Panc1 (cell line): ENCODE data around the gene FAM13A. TPM values are rescaled to one million over a fixed set of nuclear protein-coding genes. Genes with fewer than 3 reads are reported as not detected.
"Not testable (repeated sequence)": the region's sequence is repeated elsewhere in the genome, so short reads cannot be mapped to it uniquely, and the experiment has no call there.

Experiments
- ATAC-seq: fragments of 200-7000 bp; cut with Tn5 transposase; 2 replicates; pipeline ENCODE4 v1.9.1; 2020; ENCODE audit warnings: mild to moderate bottlenecking, moderate library complexity
- BruUV-seq: library from RNA; stranded (reverse); fragments of 400-500 nt; replicated peaks from 2 replicates; lab custom pipeline; 2021; lab: Mats Ljungman, UMichigan
- CTCF ChIA-PET: fragments of 300-600 bp; sonication (Branson Sonifier 250); formaldehyde crosslinking; loops from one replicate; lab custom pipeline; 2022; ENCODE audit warnings: antibody characterized with exemption; lab: Charles Lee
- POLR2A ChIA-PET: fragments of 300-600 bp; sonication (Branson Sonifier 250); formaldehyde crosslinking; loops from one replicate; lab custom pipeline; 2022; ENCODE audit warnings: antibody characterized with exemption; lab: Charles Lee
- DNase-seq: peaks from one replicate; pipeline ENCODE4 v3.0.0-alpha.2; 2010; ENCODE audit warnings: low read depth, low spot score
- H3K27ac ChIP-seq: 2 replicates; pipeline ENCODE4 v1.5.1; 2011; ENCODE audit warnings: mild to moderate bottlenecking, low read length, inconsistent platforms
- H3K27me3 ChIP-seq: fragments of 200-500 bp; sonication (Bioruptor generic); 2 replicates; pipeline ENCODE4 v1.6.0; 2014; ENCODE audit warnings: low read length, inconsistent platforms; ENCODE audit not compliant: control insufficient read depth, insufficient read depth
- H3K36me3 ChIP-seq: fragments of 200-500 bp; sonication (Bioruptor generic); 2 replicates; pipeline ENCODE4 v1.5.1; 2014; ENCODE audit warnings: inconsistent platforms, mild to moderate bottlenecking, low read length, moderate library complexity; ENCODE audit not compliant: control insufficient read depth, insufficient read depth
- H3K4me1 ChIP-seq: 2 replicates; pipeline ENCODE4 v1.5.1; 2011; ENCODE audit warnings: inconsistent platforms, mild to moderate bottlenecking, low read length, moderate library complexity; ENCODE audit not compliant: control insufficient read depth, insufficient read depth
- H3K4me3 ChIP-seq, 2 experiments: 2 replicates each; pipeline ENCODE4 v1.5.1; 2011 to 2012; ENCODE audit warnings: low read depth in 2 of 2, low read length in 2 of 2, mild to moderate bottlenecking in 2 of 2, inconsistent platforms in 1 of 2, moderate library complexity in 1 of 2
- H3K9me3 ChIP-seq: fragments of 200-500 bp; sonication (Bioruptor generic); 2 replicates; pipeline ENCODE4 v1.5.1; 2014; ENCODE audit warnings: low read depth, mild to moderate bottlenecking, inconsistent platforms, low read length, moderate library complexity; ENCODE audit not compliant: control insufficient read depth, insufficient read depth
- POLR2AphosphoS5 ChIP-seq: IDR thresholded peaks from 2 replicates; pipeline ENCODE4 v1.6.1; 2012; ENCODE audit warnings: mild to moderate bottlenecking, low read depth, low read length, moderate library complexity
- SIN3A ChIP-seq: IDR thresholded peaks from 2 replicates; pipeline ENCODE4 v1.6.1; 2012; ENCODE audit warnings: low read depth, mild to moderate bottlenecking, low read length, moderate library complexity, borderline replicate concordance; ENCODE audit not compliant: insufficient read depth
- TCF7L2 ChIP-seq: IDR thresholded peaks from 2 replicates; pipeline ENCODE4 v1.6.1; 2011; ENCODE audit warnings: mild to moderate bottlenecking, low read depth, low read length, inconsistent platforms
- in situ Hi-C: cut with HindIII; loops from 2 replicates; pipeline ENCODE4 v1.10.0; 2016; ENCODE audit warnings: low sequenced_read_pairs, low pct_unique_long_range_greater_than_20kb
- intact Hi-C: fragments of 100-400 bp; cut with micrococcal nuclease; formaldehyde crosslinking; loops from one replicate; pipeline ENCODE4 v1.10.0; 2022; ENCODE audit not compliant: unreplicated experiment
- total RNA-seq: library from RNA; stranded (reverse); gene quantifications from one replicate; pipeline ENCODE4 v1.2.1, GENCODE V29; 2021; ENCODE audit not compliant: unreplicated experiment
- TF ChIP-seq, protein P1 (sequence below), 2 experiments: IDR thresholded peaks; 2 replicates each; pipeline ENCODE4 v1.6.1; 2011 to 2012; ENCODE audit warnings: low read depth in 2 of 2, control low read depth in 1 of 2, low read length in 1 of 2, mild to moderate bottlenecking in 1 of 2, moderate library complexity in 1 of 2; ENCODE audit not compliant: insufficient read depth in 1 of 2
- TF ChIP-seq, protein P2 (sequence below): fragments of 450-650 bp; IDR thresholded peaks from 2 replicates; pipeline ENCODE4 v1.5.1; 2017; ENCODE audit warnings: mild to moderate bottlenecking

Gene FAM13A
- total RNA-seq, 1 experiment from 2014 or later, result 5.8 TPM

DNA sequence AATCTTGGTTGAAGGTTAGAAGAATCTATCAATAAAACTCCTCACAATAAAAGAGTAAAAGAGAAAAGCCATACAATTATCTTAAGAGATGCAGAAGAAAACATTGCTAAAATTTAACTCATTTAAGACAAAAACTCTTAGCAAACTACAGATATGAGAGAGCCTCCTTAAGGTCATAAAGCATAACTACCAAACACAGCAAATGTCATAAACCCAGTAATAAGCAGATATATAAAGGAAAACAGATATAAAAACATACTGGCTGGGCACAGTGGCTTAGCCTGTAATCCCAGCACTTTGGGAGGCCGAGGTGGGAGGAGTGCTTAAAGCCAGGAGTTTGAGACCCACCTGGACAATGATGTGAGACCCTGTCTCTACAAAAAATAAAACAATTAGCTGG, 165.3 kb downstream of the FAM13A start:
- Histone ChIP-seq H3K9me3 (no peaks in the 10 kb centered on the region), H3K4me3 (no peak overlapping the region), H3K36me3 (no peaks in the 10 kb centered on the region), H3K27me3 (no peaks in the 10 kb centered on the region), H3K4me1 (no peaks in the 10 kb centered on the region), H3K27ac (no peak overlapping the region)
- TF ChIP-seq POLR2AphosphoS5 (no peak), SIN3A (no peak), TCF7L2 (no peak)
- TF ChIP-seq, protein P1, sequence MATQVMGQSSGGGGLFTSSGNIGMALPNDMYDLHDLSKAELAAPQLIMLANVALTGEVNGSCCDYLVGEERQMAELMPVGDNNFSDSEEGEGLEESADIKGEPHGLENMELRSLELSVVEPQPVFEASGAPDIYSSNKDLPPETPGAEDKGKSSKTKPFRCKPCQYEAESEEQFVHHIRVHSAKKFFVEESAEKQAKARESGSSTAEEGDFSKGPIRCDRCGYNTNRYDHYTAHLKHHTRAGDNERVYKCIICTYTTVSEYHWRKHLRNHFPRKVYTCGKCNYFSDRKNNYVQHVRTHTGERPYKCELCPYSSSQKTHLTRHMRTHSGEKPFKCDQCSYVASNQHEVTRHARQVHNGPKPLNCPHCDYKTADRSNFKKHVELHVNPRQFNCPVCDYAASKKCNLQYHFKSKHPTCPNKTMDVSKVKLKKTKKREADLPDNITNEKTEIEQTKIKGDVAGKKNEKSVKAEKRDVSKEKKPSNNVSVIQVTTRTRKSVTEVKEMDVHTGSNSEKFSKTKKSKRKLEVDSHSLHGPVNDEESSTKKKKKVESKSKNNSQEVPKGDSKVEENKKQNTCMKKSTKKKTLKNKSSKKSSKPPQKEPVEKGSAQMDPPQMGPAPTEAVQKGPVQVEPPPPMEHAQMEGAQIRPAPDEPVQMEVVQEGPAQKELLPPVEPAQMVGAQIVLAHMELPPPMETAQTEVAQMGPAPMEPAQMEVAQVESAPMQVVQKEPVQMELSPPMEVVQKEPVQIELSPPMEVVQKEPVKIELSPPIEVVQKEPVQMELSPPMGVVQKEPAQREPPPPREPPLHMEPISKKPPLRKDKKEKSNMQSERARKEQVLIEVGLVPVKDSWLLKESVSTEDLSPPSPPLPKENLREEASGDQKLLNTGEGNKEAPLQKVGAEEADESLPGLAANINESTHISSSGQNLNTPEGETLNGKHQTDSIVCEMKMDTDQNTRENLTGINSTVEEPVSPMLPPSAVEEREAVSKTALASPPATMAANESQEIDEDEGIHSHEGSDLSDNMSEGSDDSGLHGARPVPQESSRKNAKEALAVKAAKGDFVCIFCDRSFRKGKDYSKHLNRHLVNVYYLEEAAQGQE (IDR thresholded peaks at IDR 0.05; ENCODE audit: insufficient read depth in 1 of 2, low read depth in 2 of 2, low read length in 1 of 2), result no peak
- TF ChIP-seq, protein P2, sequence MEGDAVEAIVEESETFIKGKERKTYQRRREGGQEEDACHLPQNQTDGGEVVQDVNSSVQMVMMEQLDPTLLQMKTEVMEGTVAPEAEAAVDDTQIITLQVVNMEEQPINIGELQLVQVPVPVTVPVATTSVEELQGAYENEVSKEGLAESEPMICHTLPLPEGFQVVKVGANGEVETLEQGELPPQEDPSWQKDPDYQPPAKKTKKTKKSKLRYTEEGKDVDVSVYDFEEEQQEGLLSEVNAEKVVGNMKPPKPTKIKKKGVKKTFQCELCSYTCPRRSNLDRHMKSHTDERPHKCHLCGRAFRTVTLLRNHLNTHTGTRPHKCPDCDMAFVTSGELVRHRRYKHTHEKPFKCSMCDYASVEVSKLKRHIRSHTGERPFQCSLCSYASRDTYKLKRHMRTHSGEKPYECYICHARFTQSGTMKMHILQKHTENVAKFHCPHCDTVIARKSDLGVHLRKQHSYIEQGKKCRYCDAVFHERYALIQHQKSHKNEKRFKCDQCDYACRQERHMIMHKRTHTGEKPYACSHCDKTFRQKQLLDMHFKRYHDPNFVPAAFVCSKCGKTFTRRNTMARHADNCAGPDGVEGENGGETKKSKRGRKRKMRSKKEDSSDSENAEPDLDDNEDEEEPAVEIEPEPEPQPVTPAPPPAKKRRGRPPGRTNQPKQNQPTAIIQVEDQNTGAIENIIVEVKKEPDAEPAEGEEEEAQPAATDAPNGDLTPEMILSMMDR, result no peak
- in situ Hi-C loops (no loop called here), intact Hi-C loops (no loop called here)
- BruUV-seq, result no TSS peak
- POLR2A ChIA-PET, result no interaction called here
- DNase-seq (no peak), ATAC-seq (no peak)
- CTCF ChIA-PET, result no interaction called here

DNA sequence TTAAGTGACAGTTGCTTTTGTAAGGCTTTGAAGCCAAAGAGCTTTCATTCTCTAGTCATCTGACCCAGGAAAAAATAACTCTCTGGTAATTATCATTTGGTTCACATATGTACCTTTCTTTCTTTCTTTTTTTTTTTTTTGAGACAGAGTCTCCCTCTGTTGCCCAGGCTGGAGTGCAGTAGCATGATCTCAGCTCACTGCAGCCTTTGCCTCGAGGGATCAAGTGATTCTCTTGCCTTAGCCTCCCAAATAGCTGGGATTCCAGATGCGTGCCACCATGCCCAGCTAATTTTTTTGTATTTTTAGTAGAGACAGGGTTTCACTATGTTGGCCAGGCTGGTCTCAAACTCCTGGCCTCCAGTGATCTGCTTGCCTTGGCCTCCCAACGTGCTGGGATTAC, 169.6 kb downstream of the FAM13A start:
- ATAC-seq, H3K27me3 ChIP-seq: not testable (repeated sequence)

DNA sequence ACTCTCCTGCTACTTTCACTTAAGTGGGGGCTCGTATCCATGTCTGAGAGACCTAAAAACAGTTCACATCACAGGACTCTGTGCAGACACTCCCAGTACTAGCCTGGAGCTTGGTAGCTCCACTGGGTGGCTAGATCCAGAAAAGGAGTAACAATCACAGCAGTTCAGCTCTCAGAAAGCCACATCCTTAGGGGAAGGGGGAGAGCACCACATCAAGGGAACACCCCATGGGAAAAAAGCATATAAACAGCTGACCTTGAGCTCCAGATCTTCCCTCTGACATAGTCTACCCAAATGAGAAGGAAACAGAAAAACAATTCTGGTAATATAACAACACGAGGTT, 175.8 kb downstream of the FAM13A start:
- CTCF ChIA-PET, result no interaction called here
- no peak overlapping the region for H3K4me3 ChIP-seq
- no peak for TF ChIP-seq POLR2AphosphoS5
- TF ChIP-seq, protein P2, result no peak
- TF ChIP-seq, protein P1 (IDR thresholded peaks at IDR 0.05; ENCODE audit: insufficient read depth in 1 of 2, low read depth in 2 of 2, low read length in 1 of 2), result no peak
- TF ChIP-seq TCF7L2, result no peak
- TF ChIP-seq SIN3A, result no peak
- no peak for ATAC-seq
- no peaks in the 10 kb centered on the region for H3K27me3 ChIP-seq
- H3K9me3 ChIP-seq, result no peaks in the 10 kb centered on the region
- no peaks in the 10 kb centered on the region for H3K36me3 ChIP-seq
- no peaks in the 10 kb centered on the region for H3K4me1 ChIP-seq
- no peak overlapping the region for H3K27ac ChIP-seq
- POLR2A ChIA-PET, result no interaction called here
- intact Hi-C loops (no loop called here), in situ Hi-C loops (no loop called here)
- no peak for DNase-seq
- BruUV-seq, result no TSS peak

More for the DNA sequence above, 169.6 kb downstream of the FAM13A start:
- POLR2A ChIA-PET, result interaction anchor here (0.7 kb wide), 1 partner anchor 13 kb away, joined by 10 read pairs; no protein-coding TSS in a partner anchor
- H3K9me3 ChIP-seq, BruUV-seq, H3K4me3 ChIP-seq, DNase-seq, H3K27ac ChIP-seq, intact Hi-C loops, in situ Hi-C loops, CTCF ChIA-PET, H3K4me1 ChIP-seq, H3K36me3 ChIP-seq: not testable (repeated sequence)
